Measurements from ENCODE around the gene TBC1D1. TPM values are rescaled to one million over a fixed set of nuclear protein-coding genes. Genes with fewer than 3 reads are reported as not detected.

TBC1D1 gene
- polyA plus RNA-seq, 3 donors: 23.3 to 70.0 (median 31.5) TPM

GRCh38 chr4:38176165-38176564 is 285.3 kb downstream of the TBC1D1 start:
- H3K4me1 ChIP-seq (ENCODE audit: control insufficient read depth in 1 of 2, insufficient read depth in 2 of 2, low read length in 2 of 2): peaks cover 45 to 46% of the 10 kb centered on the region in 2 donors
- H3K4me3 Mint-ChIP-seq: no peak overlapping the region

GRCh38 chr4:38177035-38177546 is 286.2 kb downstream of the TBC1D1 start:
- Histone ChIP-seq H3K4me2 (replicated peaks; ENCODE audit: extremely low read depth, low read length, poor library complexity, severe bottlenecking) (peak overlapping the region; percentile 37), H3K4me3 (replicated peaks in 1 of 3; ENCODE audit: low read depth in 2 of 3, low read length in 3 of 3) (peak overlapping the region in 1 of 3 experiments; percentile 52), H3K9me3 (replicated peaks in 1 of 2; ENCODE audit: control insufficient read depth in 1 of 2, insufficient read depth in 1 of 2, low read length in 2 of 2) (no peaks in the 10 kb centered on the region), H2AFZ (ENCODE audit: insufficient read depth, low read depth, low read length, poor library complexity, severe bottlenecking) (peak overlapping the region; percentile 79), H3K36me3 (replicated peaks in 1 of 2; ENCODE audit: control insufficient read depth in 1 of 2, insufficient read depth in 2 of 2, low read length in 2 of 2) (no peaks in the 10 kb centered on the region), H4K20me1 (ENCODE audit: insufficient read depth, low read length) (no peaks in the 10 kb centered on the region), H3K4me1 (ENCODE audit: control insufficient read depth in 1 of 2, insufficient read depth in 2 of 2, low read length in 2 of 2) (peaks cover 45 to 46% of the 10 kb centered on the region in 2 donors), H3K27ac (ENCODE audit: low read depth in 1 of 2, low read length in 2 of 2) (peak overlapping the region; percentile 23 to 28), H3K9ac (ENCODE audit: insufficient read depth, low read length, poor library complexity, severe bottlenecking) (no peak overlapping the region), H3K79me2 (ENCODE audit: insufficient read depth, low read length) (no peaks in the 10 kb centered on the region), H3K27me3 (ENCODE audit: control insufficient read depth in 2 of 2, insufficient read depth in 2 of 2, low read length in 2 of 2) (no peaks in the 10 kb centered on the region)
- Mint-ChIP-seq H3K9me3 (peaks cover 0 to 5% (median 2%) of the 10 kb centered on the region in 7 donors), H3K4me1 (peaks cover 49% of the 10 kb centered on the region), H3K4me3 (peak overlapping the region; percentile 62 to 78), H3K36me3 (peaks cover 0 to 6% of the 10 kb centered on the region in 2 donors), H3K27me3 (ENCODE audit: low read depth in 3 of 3) (peaks cover 0 to 2% (median 0%) of the 10 kb centered on the region in 3 donors), H3K27ac (peak overlapping the region; percentile 77 to 90 (median 82))
- intact Hi-C loops (cut with micrococcal nuclease): loop anchor here in 1 of 2 donors (5.0 kb wide), 3 partner anchors 115 to 685 kb away; no protein-coding TSS in a partner anchor
- DNase-seq: peak in 1 of 3 donors; percentile 16
- WGBS (ENCODE audit: insufficient coverage): 0% methylated on average over 6 of the region's 8 CpGs
- TF ChIP-seq CTCF (IDR thresholded peaks at IDR 0.05): no peak

More at GRCh38 chr4:38176165-38176564, 285.3 kb downstream of the TBC1D1 start:
- H2AFZ ChIP-seq (ENCODE audit: insufficient read depth, low read depth, low read length, poor library complexity, severe bottlenecking): peak overlapping the region; percentile 39
- intact Hi-C loops (cut with micrococcal nuclease): loop anchor here in 1 of 2 donors (5.0 kb wide), 3 partner anchors 114 to 686 kb away; no protein-coding TSS in a partner anchor
- Mint-ChIP-seq H3K27me3 (ENCODE audit: low read depth in 3 of 3) (peaks cover 0 to 2% (median 1%) of the 10 kb centered on the region in 3 donors), H3K4me1 (peaks cover 50% of the 10 kb centered on the region), H3K27ac (peak overlapping the region in 6 of 7 donors; percentile 62 to 85 (median 77)), H3K36me3 (peaks cover 0 to 6% of the 10 kb centered on the region in 2 donors), H3K9me3 (peaks cover 0 to 5% (median 2%) of the 10 kb centered on the region in 7 donors)
- no peaks in the 10 kb centered on the region for H3K9me3 ChIP-seq (replicated peaks in 1 of 2; ENCODE audit: control insufficient read depth in 1 of 2, insufficient read depth in 1 of 2, low read length in 2 of 2)
- peak overlapping the region in 1 of 2 donors; percentile 40 for H3K27ac ChIP-seq (ENCODE audit: low read depth in 1 of 2, low read length in 2 of 2)
- H3K4me2 ChIP-seq (replicated peaks; ENCODE audit: extremely low read depth, low read length, poor library complexity, severe bottlenecking): no peak overlapping the region
- WGBS (ENCODE audit: insufficient coverage): 32% methylated on average over 5 of the region's 7 CpGs
- no peaks in the 10 kb centered on the region for H3K79me2 ChIP-seq (ENCODE audit: insufficient read depth, low read length)
- H3K27me3 ChIP-seq (ENCODE audit: control insufficient read depth in 2 of 2, insufficient read depth in 2 of 2, low read length in 2 of 2): no peaks in the 10 kb centered on the region
- H3K9ac ChIP-seq (ENCODE audit: insufficient read depth, low read length, poor library complexity, severe bottlenecking): no peak overlapping the region
- TF ChIP-seq CTCF (IDR thresholded peaks at IDR 0.05): no peak
- no peaks in the 10 kb centered on the region for H3K36me3 ChIP-seq (replicated peaks in 1 of 2; ENCODE audit: control insufficient read depth in 1 of 2, insufficient read depth in 2 of 2, low read length in 2 of 2)
- H3K4me3 ChIP-seq (replicated peaks in 1 of 3; ENCODE audit: low read depth in 2 of 3, low read length in 3 of 3): no peak overlapping the region
- no peaks in the 10 kb centered on the region for H4K20me1 ChIP-seq (ENCODE audit: insufficient read depth, low read length)
- no peak for DNase-seq

Data from CD14-positive monocyte (primary cell).